Renal cortex interstitium (tissue), 15 donors: ENCODE data around the gene CLASP1. TPM values are rescaled to one million over a fixed set of nuclear protein-coding genes. Genes with fewer than 3 reads are reported as not detected.
A peak's percentile ranks its signal among the peaks of the same experiment; 100 is the strongest.
"Not testable (repeated sequence)": the region's sequence is repeated elsewhere in the genome, so short reads cannot be mapped to it uniquely, and the experiment has no call there.

Source experiments
- DNase-seq, 11 donors: peaks; one replicate each; pipeline ENCODE4 v3.0.0-alpha.2; 2013; ENCODE audit warnings: low read depth in 9 of 11, low spot score in 4 of 11; ENCODE audit errors: extremely low read depth in 1 of 11
- long read RNA-seq, 16 experiments: transcript quantifications; one replicate each; lab custom pipeline, GENCODE V29; 2026
- polyA plus RNA-seq, 3 donors: library from polyadenylated mRNA; unstranded; fragments of 120-200 nt; gene quantifications; one replicate each; pipeline ENCODE4 v1.2.1, GENCODE V29; 2013; ENCODE audit not compliant: insufficient read length in 3 of 3

The CLASP1 gene
- 10 to 100 TPM; 42.0 to 47.8 (median 47.5) TPM for polyA plus RNA-seq
- long read RNA-seq, donor 1, result 0 reads
- long read RNA-seq, donor 2, partial matches to known transcripts, result 12 of 12 reads
- long read RNA-seq, donor 2, other reads (novel, unspliced or antisense), result 0 of 12 reads
- long read RNA-seq, donor 3, partial matches to known transcripts, result 11 of 11 reads
- long read RNA-seq, donor 3, other reads (novel, unspliced or antisense), result 0 of 11 reads
- long read RNA-seq, donor 4, partial matches to known transcripts, result 11 of 12 reads
- long read RNA-seq, donor 4, other reads (novel, unspliced or antisense), result 0 of 12 reads
- long read RNA-seq, donor 5, result 0 reads
- long read RNA-seq, donor 6, partial matches to known transcripts, result 21 of 23 reads
- long read RNA-seq, donor 6, other reads (novel, unspliced or antisense), result 0 of 23 reads
- long read RNA-seq, donor 7, partial matches to known transcripts, result 32 of 32 reads
- long read RNA-seq, donor 7, other reads (novel, unspliced or antisense), result 0 of 32 reads
- long read RNA-seq, donor 8, partial matches to known transcripts, result 21 of 23 reads
- long read RNA-seq, donor 8, other reads (novel, unspliced or antisense), result 0 of 23 reads
- long read RNA-seq, donor 9, partial matches to known transcripts, result 5 of 5 reads
- long read RNA-seq, donor 9, other reads (novel, unspliced or antisense), result 0 of 5 reads
- long read RNA-seq, donor 10, result 0 reads
- long read RNA-seq, donor 11, partial matches to known transcripts, result 5 of 5 reads
- long read RNA-seq, donor 11, other reads (novel, unspliced or antisense), result 0 of 5 reads
- long read RNA-seq, donor 12, partial matches to known transcripts, result 7 of 7 reads
- long read RNA-seq, donor 12, other reads (novel, unspliced or antisense), result 0 of 7 reads
- long read RNA-seq, donor 13, partial matches to known transcripts, result 7 of 7 reads
- long read RNA-seq, donor 13, other reads (novel, unspliced or antisense), result 0 of 7 reads
- long read RNA-seq, donor 14, result 0 reads
- long read RNA-seq, donor 15, result 0 reads
- long read RNA-seq, donor 16, partial matches to known transcripts, result 37 of 37 reads
- long read RNA-seq, donor 16, other reads (novel, unspliced or antisense), result 0 of 37 reads

GRCh38 chr2:121649149-121649595 lies at the start of gene CLASP1:
Gene CLASP1, minus strand, starts transcription at chr2:121649462. Its CDS starts 43,567 bp downstream, at chr2:121605895.
- DNase-seq, result peak in 3 of 11 donors; percentile 34 to 46 (median 42)

- DNase-seq, result no peak
These were observed 49.2 kb upstream of the CLASP1 start for GRCh38 chr2:121698318-121698930.

GRCh38 chr2:121697108-121697631 lies 47.9 kb upstream of the CLASP1 start:
- DNase-seq, result no peak

GRCh38 chr2:121696410-121696930 lies 47.2 kb upstream of the CLASP1 start:
- no peak for DNase-seq

- no peak for DNase-seq
These were observed 45.8 kb upstream of the CLASP1 start for GRCh38 chr2:121695171-121695451.

GRCh38 chr2:121694398-121695170 lies 45.3 kb upstream of the CLASP1 start:
- no peak for DNase-seq

- DNase-seq, result not testable (repeated sequence)
These were observed 41.3 kb upstream of the CLASP1 start for GRCh38 chr2:121690572-121690971.

- DNase-seq, result no peak
These were observed 40.8 kb upstream of the CLASP1 start for GRCh38 chr2:121690095-121690494.

- peak in 2 of 11 donors; percentile 22 to 32 for DNase-seq
These were observed 40.1 kb upstream of the CLASP1 start for GRCh38 chr2:121689356-121689755.

- no peak for DNase-seq
These were observed 39.6 kb upstream of the CLASP1 start for GRCh38 chr2:121688820-121689219.

GRCh38 chr2:121686902-121687301 lies 37.6 kb upstream of the CLASP1 start:
- DNase-seq, result no peak

GRCh38 chr2:121686218-121686617 lies 37.0 kb upstream of the CLASP1 start:
- DNase-seq, result no peak

- no peak for DNase-seq
These were observed 33.4 kb upstream of the CLASP1 start for GRCh38 chr2:121682396-121683298.

GRCh38 chr2:121677855-121678254 lies 28.6 kb upstream of the CLASP1 start:
- DNase-seq, result no peak

GRCh38 chr2:121671621-121672020 lies 22.4 kb upstream of the CLASP1 start:
- DNase-seq, result not testable (repeated sequence)

GRCh38 chr2:121670181-121670580 lies 20.9 kb upstream of the CLASP1 start:
- no peak for DNase-seq

- no peak for DNase-seq
These were observed 18.4 kb upstream of the CLASP1 start for GRCh38 chr2:121667618-121668017.
